GM10248 (cell line): ENCODE measurements around the gene RANGAP1.

Experiments
- CTCF ChIA-PET: fragments of 300-600 bp; sonication (Branson Sonifier 250); formaldehyde crosslinking; extraction: SDS; loops from one replicate; lab custom pipeline; 2021; ENCODE audit warnings: antibody characterized with exemption; lab: Yijun Ruan, JAX
- POLR2A ChIA-PET: fragments of 350-650 bp; sonication (Branson Sonifier 250); formaldehyde crosslinking; extraction: SDS; loops from one replicate; lab custom pipeline; 2020; ENCODE audit warnings: antibody characterized with exemption; lab: Yijun Ruan, JAX
- DNase-seq: peaks from one replicate; pipeline ENCODE4 v3.0.0; 2012; ENCODE audit errors: extremely low spot score
- CTCF ChIP-seq: IDR thresholded peaks from 2 replicates; pipeline ENCODE4 v1.5.1; 2012; ENCODE audit warnings: mild to moderate bottlenecking, low read depth; ENCODE audit errors: extremely low read depth, missing control alignments, control extremely low read depth

Gene RANGAP1

GRCh38 chr22:41206719-41207118, 79.3 kb downstream of the RANGAP1 start:
- CTCF ChIA-PET, result interaction anchor here (1.4 to 1.6 kb wide), 2 partner anchors 31 kb away, joined by 3 to 5 read pairs; no protein-coding TSS in a partner anchor
- no peak for TF ChIP-seq CTCF
- POLR2A ChIA-PET, result interaction anchor here (0.7 kb wide), 2 partner anchors 256 to 378 kb away, joined by 3 read pairs; no protein-coding TSS in a partner anchor
- DNase-seq, result peak; percentile 20

GRCh38 chr22:41204992-41205900, 80.7 kb downstream of the RANGAP1 start, which contains the start of gene L3MBTL2:
TSS of gene L3MBTL2 (plus strand) at chr22:41205312. CDS start at chr22:41205363, 51 bp downstream.
- ChIA-PET CTCF (no interaction called here), POLR2A (no interaction called here)
- TF ChIP-seq CTCF, result no peak
- DNase-seq, result peak; percentile 100

GRCh38 chr22:41204066-41204465, 81.9 kb downstream of the RANGAP1 start:
- POLR2A ChIA-PET, result no interaction called here
- CTCF ChIA-PET, result no interaction called here
- no peak for TF ChIP-seq CTCF
- no peak for DNase-seq

GRCh38 chr22:41203118-41203517, 82.9 kb downstream of the RANGAP1 start:
- DNase-seq, result no peak
- ChIA-PET POLR2A (no interaction called here), CTCF (no interaction called here)

GRCh38 chr22:41201141-41201540, 84.8 kb downstream of the RANGAP1 start:
- no peak for DNase-seq
- POLR2A ChIA-PET, result no interaction called here
- no peak for TF ChIP-seq CTCF
- CTCF ChIA-PET, result no interaction called here

More at GRCh38 chr22:41203118-41203517, 82.9 kb downstream of the RANGAP1 start:
- no peak for TF ChIP-seq CTCF

GRCh38 chr22:41198027-41198580, 87.9 kb downstream of the RANGAP1 start:
- no peak for TF ChIP-seq CTCF
- ChIA-PET POLR2A (interaction anchor here (0.6 kb wide), 1 partner anchor 421 kb away, joined by 3 read pairs; no protein-coding TSS in a partner anchor), CTCF (interaction anchor here (1.3 to 4.2 kb wide), 5 partner anchors 13 to 275 kb away, joined by 3 to 17 read pairs (median 4); no protein-coding TSS in a partner anchor)
- DNase-seq, result no peak
